ENCODE data around the gene MYPOP.

DNA sequence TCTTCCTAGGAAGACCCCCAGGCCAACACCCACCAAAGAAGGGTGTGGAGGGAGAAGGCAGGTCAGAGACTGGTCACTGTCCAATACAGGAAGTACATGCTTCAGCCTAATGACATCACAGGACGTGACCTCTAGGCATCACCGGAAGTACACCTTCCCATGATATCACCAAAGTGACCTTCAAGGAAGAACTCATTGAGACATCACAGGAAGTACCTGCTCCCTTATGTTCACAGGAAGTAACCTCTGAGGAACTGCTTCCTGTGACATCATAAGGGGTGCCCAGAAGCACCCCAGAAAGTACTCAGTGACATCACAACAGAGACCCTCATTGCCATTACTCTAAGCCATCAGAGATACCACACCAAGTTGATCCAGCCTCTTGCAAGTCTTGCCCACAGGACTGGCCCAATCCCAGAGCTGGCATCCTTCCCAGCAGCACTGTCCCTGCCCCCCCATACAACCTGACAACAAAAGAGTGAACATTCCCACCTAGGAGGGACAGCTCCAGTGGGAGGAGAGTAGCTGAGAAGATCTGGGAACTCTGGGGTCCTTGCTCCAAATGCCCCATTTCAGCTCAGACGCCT, 36.4 kb upstream of the MYPOP start:
- TF ChIP-seq EP300 (IDR thresholded peaks at IDR 0.05; ENCODE audit: low read depth in 2 of 2, low read length in 2 of 2), result no peak
- TF ChIP-seq EP300 (CRISPR knock-in tag; IDR thresholded peaks at IDR 0.05; ENCODE audit: borderline replicate concordance), result no peak
- no peak for TF ChIP-seq ZKSCAN5 (CRISPR knock-in tag; IDR thresholded peaks at IDR 0.05)
- no peak for TF ChIP-seq TBX3 (IDR thresholded peaks at IDR 0.05; ENCODE audit: borderline replicate concordance)
- TF ChIP-seq PAF1 (CRISPR knock-in tag; IDR thresholded peaks at IDR 0.05), result no peak
- TF ChIP-seq ELF3 (CRISPR knock-in tag; IDR thresholded peaks at IDR 0.05), result no peak
- TF ChIP-seq TBP (CRISPR knock-in tag; IDR thresholded peaks at IDR 0.05), result no peak
- TF ChIP-seq RELA (CRISPR knock-in tag; IDR thresholded peaks at IDR 0.05), result no peak
